Naive thymus-derived CD4-positive, alpha-beta T cell (primary cell): Measurements from ENCODE around the gene ANKRD39. TPM values are rescaled to one million over a fixed set of nuclear protein-coding genes. Genes with fewer than 3 reads are reported as not detected.

ENCODE experiments used
- ATAC-seq: fragments of 150-1000 bp; cut with Tn5 transposase; 2 replicates; pipeline ENCODE4 v1.10.0; 2021; ENCODE audit warnings: mild to moderate bottlenecking, moderate library complexity
- CTCF ChIA-PET: fragments of 350-600 bp; sonication (Branson Sonifier 250); formaldehyde crosslinking; loops from one replicate; lab custom pipeline; 2021; ENCODE audit warnings: antibody characterized with exemption; lab: Charles Lee
- POLR2A ChIA-PET: fragments of 350-600 bp; sonication (Branson Sonifier 250); formaldehyde crosslinking; loops from one replicate; lab custom pipeline; 2021; ENCODE audit warnings: antibody characterized with exemption, inconsistent platforms; lab: Charles Lee
- DNase-seq, 9 donors: peaks; one replicate each; pipeline versions ENCODE4 v3.0.0 to v3.0.0-alpha.2; 2020 to 2022; ENCODE audit warnings: mixed read lengths in 1 of 9
- H3K27ac ChIP-seq: one replicate; pipeline ENCODE4 v1.7.0; 2013; ENCODE audit warnings: mild to moderate bottlenecking, low read depth, low read length, moderate library complexity
- H3K27me3 ChIP-seq, 2 donors: one replicate each; pipeline ENCODE4 v1.7.0; 2013; ENCODE audit warnings: low read length in 2 of 2, mild to moderate bottlenecking in 2 of 2, moderate library complexity in 2 of 2; ENCODE audit not compliant: control insufficient read depth in 2 of 2, insufficient read depth in 2 of 2
- H3K36me3 ChIP-seq, 3 experiments: 1 replicate in 2 of 3; 2 replicates in 1 of 3; pipeline ENCODE4 v1.7.0; 2013; ENCODE audit warnings: low read length in 3 of 3, mild to moderate bottlenecking in 3 of 3, moderate library complexity in 1 of 3; ENCODE audit not compliant: insufficient read depth in 3 of 3, control insufficient read depth in 2 of 3
- H3K4me1 ChIP-seq, 2 donors: one replicate each; pipeline ENCODE4 v1.7.0; 2013; ENCODE audit warnings: low read length in 2 of 2, mild to moderate bottlenecking in 2 of 2, moderate library complexity in 1 of 2; ENCODE audit not compliant: control insufficient read depth in 2 of 2, insufficient read depth in 2 of 2
- H3K4me3 ChIP-seq: 2 replicates; pipeline ENCODE4 v1.7.0; 2013; ENCODE audit warnings: mild to moderate bottlenecking, low read length
- H3K9me3 ChIP-seq, 3 experiments: 1 replicate in 2 of 3; 2 replicates in 1 of 3; pipeline ENCODE4 v1.7.0; 2013; ENCODE audit warnings: low read length in 3 of 3; ENCODE audit not compliant: control insufficient read depth in 2 of 3
- H3K27ac Mint-ChIP-seq, 9 donors: one replicate each; pipeline ENCODE4 v1.8.0; 2020 to 2022; ENCODE audit warnings: mixed read lengths in 9 of 9, mild to moderate bottlenecking in 8 of 9, moderate library complexity in 5 of 9, inconsistent platforms in 2 of 9
- H3K27me3 Mint-ChIP-seq, 5 donors: one replicate each; pipeline ENCODE4 v1.8.0; 2021 to 2022; ENCODE audit warnings: mixed read lengths in 5 of 5, mild to moderate bottlenecking in 1 of 5
- H3K36me3 Mint-ChIP-seq, 5 donors: one replicate each; pipeline ENCODE4 v1.8.0; 2020 to 2022; ENCODE audit warnings: mixed read lengths in 5 of 5, mild to moderate bottlenecking in 3 of 5, inconsistent platforms in 1 of 5
- H3K4me1 Mint-ChIP-seq, 7 donors: one replicate each; pipeline ENCODE4 v1.8.0; 2020 to 2022; ENCODE audit warnings: mixed read lengths in 7 of 7, mild to moderate bottlenecking in 3 of 7, inconsistent platforms in 1 of 7
- H3K4me3 Mint-ChIP-seq, 10 donors: one replicate each; pipeline ENCODE4 v1.8.0; 2020 to 2022; ENCODE audit warnings: mild to moderate bottlenecking in 10 of 10, mixed read lengths in 10 of 10, moderate library complexity in 6 of 10, inconsistent platforms in 2 of 10
- H3K9me3 Mint-ChIP-seq, 11 donors: one replicate each; pipeline ENCODE4 v1.8.0; 2020 to 2022; ENCODE audit warnings: mixed read lengths in 11 of 11, mild to moderate bottlenecking in 4 of 11, inconsistent platforms in 1 of 11, moderate library complexity in 1 of 11
- intact Hi-C, 2 donors: fragments of 100-400 bp; cut with micrococcal nuclease; formaldehyde crosslinking; loops; one replicate each; pipeline ENCODE4 v1.15.1; 2023
- polyA plus RNA-seq, 2 donors: library from polyadenylated mRNA; unstranded; fragments of 300-500 nt; fragmentation: Illumina TruSeq; gene quantifications; one replicate each; pipeline ENCODE4 v1.2.3, GENCODE V29; 2021
- total RNA-seq, 6 experiments: library from RNA in 5 of 6; stranded (reverse) in 5 of 6; gene quantifications; 1 replicate in 5 of 6; 2 replicates in 1 of 6; pipeline ENCODE4 v1.2.3 and lab custom pipeline; 2021 to 2026

The ANKRD39 gene
- total and polyA plus RNA-seq, 7 experiments from 2014 or later: 12.0 to 38.4 (median 16.4) TPM

DNA sequence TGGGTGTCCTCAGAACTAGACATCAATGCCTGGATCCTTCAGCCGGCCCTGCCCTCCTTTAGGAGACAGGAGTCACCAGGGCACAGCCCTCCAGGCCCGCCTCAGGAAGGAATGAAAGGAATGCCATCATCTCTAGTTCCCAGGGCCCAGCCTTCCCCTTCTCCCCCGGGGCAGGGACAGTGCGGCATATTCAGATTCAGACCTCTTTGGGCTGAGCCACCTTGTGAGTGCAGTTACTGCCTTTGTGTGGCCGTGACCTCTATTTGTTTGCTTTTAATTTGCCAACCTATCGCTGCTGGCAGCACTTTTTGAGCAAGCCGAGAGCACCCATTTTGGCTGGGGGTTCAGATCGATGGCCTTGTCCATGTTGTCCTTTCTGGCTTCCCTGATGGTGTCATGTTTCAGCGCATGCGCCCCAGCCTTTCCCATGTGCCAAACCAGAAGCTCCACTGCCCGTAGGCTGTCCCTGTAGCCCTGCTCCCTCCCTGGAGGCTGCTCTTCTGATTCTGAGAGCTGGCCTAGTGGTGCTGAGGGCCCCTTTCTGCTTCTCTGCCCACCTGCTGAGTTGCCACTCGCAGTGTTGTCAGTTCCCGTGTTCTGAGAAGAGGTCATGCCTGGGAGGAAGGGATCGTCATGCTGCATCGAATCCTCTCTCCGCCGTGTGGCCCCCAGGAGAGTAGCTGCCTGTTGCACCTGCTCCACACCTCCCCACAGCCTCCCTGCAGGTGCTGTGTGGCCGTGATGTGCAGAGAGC is 24.9 kb downstream of the ANKRD39 start:
- peaks cover 8 to 62% (median 17%) of the 10 kb centered on the region in 3 experiments for H3K36me3 ChIP-seq
- H3K4me1 ChIP-seq: no peaks in the 10 kb centered on the region
- H3K9me3 Mint-ChIP-seq: no peaks in the 10 kb centered on the region
- H3K27ac ChIP-seq: no peak overlapping the region
- no peak overlapping the region for H3K4me3 ChIP-seq
- POLR2A ChIA-PET: interaction anchor here (0.5 to 0.6 kb wide), 2 partner anchors 10 to 426 kb away, joined by 3 to 4 read pairs; no protein-coding TSS in a partner anchor
- peaks cover 0 to 3% (median under 1%) of the 10 kb centered on the region in 7 donors for H3K4me1 Mint-ChIP-seq
- intact Hi-C loops: no loop called here
- no peaks in the 10 kb centered on the region for H3K27me3 Mint-ChIP-seq
- H3K27me3 ChIP-seq: no peaks in the 10 kb centered on the region
- H3K36me3 Mint-ChIP-seq: peaks cover 12 to 37% (median 12%) of the 10 kb centered on the region in 5 donors
- ATAC-seq (no peak), DNase-seq (no peak)
- H3K4me3 Mint-ChIP-seq: no peak overlapping the region
- CTCF ChIA-PET: interaction anchor here (0.6 kb wide), 1 partner anchor 137 kb away, joined by 3 read pairs; no protein-coding TSS in a partner anchor
- H3K9me3 ChIP-seq: no peaks in the 10 kb centered on the region
- peak overlapping the region in 4 of 9 donors; percentile 25 to 62 (median 42) for H3K27ac Mint-ChIP-seq

DNA sequence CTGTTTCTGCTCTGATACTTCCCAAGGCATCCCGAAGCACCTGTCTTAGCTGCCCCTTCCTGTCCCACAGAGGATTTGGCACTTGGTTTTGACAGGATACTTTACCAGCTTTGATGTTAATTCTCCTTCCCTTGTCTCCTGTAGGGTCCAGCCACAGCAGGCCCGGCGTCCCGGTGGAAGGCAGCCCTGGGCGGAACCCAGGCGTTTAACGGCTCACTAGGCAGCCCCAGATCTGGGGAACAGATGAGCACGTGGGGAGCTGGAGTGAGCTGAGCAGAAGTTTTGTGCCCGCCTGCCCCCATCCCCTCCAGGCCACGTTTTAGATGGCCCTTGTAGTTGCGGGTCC is 25.4 kb downstream of the ANKRD39 start:
- peaks cover 8 to 68% (median 17%) of the 10 kb centered on the region in 3 experiments for H3K36me3 ChIP-seq
- intact Hi-C loops: no loop called here
- H3K4me3 Mint-ChIP-seq: no peak overlapping the region
- ATAC-seq (no peak), DNase-seq (no peak)
- CTCF ChIA-PET: interaction anchor here (0.6 kb wide), 1 partner anchor 138 kb away, joined by 3 read pairs; no protein-coding TSS in a partner anchor
- H3K4me3 ChIP-seq: no peak overlapping the region
- no peaks in the 10 kb centered on the region for H3K27me3 ChIP-seq
- peak overlapping the region in 1 of 9 donors; percentile 20 for H3K27ac Mint-ChIP-seq
- POLR2A ChIA-PET: no interaction called here
- H3K4me1 Mint-ChIP-seq: peaks cover 0 to 3% (median 0%) of the 10 kb centered on the region in 7 donors
- H3K27me3 Mint-ChIP-seq: no peaks in the 10 kb centered on the region
- H3K9me3 Mint-ChIP-seq: no peaks in the 10 kb centered on the region
- peaks cover 12 to 41% (median 12%) of the 10 kb centered on the region in 5 donors for H3K36me3 Mint-ChIP-seq
- no peaks in the 10 kb centered on the region for H3K4me1 ChIP-seq
- no peaks in the 10 kb centered on the region for H3K9me3 ChIP-seq
- no peak overlapping the region for H3K27ac ChIP-seq

DNA sequence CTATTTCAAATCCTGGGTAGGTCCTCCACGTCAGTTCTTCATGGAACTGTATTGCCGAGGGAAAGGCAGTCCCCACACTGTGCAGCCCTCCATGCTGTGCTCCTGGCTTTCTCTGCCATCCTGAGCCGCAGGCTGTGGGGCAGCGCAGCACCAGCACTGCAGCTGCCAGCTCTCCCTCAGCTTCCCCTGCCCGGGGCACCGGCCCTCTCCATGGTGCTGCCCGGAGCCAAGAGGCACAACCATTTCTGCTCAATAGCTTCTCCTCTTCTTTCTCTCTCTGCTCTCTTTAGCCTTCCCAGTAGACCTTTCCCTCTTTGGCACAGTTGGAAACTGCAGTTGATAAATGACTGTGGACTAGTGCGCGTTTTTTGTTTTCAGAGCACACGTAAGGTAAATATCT is 26.1 kb downstream of the ANKRD39 start:
- Histone ChIP-seq H3K9me3 (no peaks in the 10 kb centered on the region), H3K4me3 (no peak overlapping the region), H3K27ac (no peak overlapping the region), H3K4me1 (no peaks in the 10 kb centered on the region), H3K27me3 (no peaks in the 10 kb centered on the region), H3K36me3 (peaks cover 8 to 74% (median 17%) of the 10 kb centered on the region in 3 experiments)
- POLR2A ChIA-PET: interaction anchor here (1.2 kb wide), 1 partner anchor 15 kb away, joined by 6 read pairs; the partner anchor contains the start of gene CNNM3
- H3K4me1 Mint-ChIP-seq: peaks cover 0 to 3% (median 0%) of the 10 kb centered on the region in 7 donors
- CTCF ChIA-PET: no interaction called here
- DNase-seq (no peak), ATAC-seq (no peak)
- H3K4me3 Mint-ChIP-seq: no peak overlapping the region
- H3K9me3 Mint-ChIP-seq: no peaks in the 10 kb centered on the region
- peak overlapping the region in 3 of 9 donors; percentile 28 to 59 (median 32) for H3K27ac Mint-ChIP-seq
- intact Hi-C loops: no loop called here
- H3K36me3 Mint-ChIP-seq: peaks cover 12 to 41% (median 12%) of the 10 kb centered on the region in 5 donors
- H3K27me3 Mint-ChIP-seq: no peaks in the 10 kb centered on the region

DNA sequence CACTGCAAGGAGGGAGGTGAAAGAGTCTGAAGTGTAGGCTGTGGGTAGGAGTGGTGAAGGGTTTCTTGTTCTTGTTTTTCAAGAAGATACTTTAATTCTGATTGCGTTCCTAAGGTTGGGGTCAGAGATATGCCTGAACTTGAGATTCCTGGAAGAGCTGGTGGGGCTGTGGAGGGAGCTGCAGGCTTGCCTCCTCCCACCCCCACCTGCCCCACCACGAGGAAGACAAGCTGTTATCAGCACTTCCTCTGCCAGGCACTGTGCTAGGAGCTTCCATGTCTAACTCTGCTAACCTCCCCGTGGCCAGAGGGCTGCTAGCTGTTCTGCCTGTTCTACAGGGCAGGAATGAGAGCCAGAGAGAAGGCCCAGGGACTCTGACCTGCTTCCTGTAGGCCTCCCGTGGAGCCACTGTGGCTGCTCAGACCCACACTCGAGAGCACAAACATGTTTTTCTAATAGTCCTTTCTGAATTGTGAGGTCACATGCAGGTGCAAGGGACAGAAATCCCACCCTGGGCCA is 27.7 kb downstream of the ANKRD39 start:
- Mint-ChIP-seq H3K4me1 (peaks cover 0 to 3% (median 0%) of the 10 kb centered on the region in 7 donors), H3K36me3 (peaks cover 12 to 45% (median 16%) of the 10 kb centered on the region in 5 donors), H3K27me3 (no peaks in the 10 kb centered on the region), H3K9me3 (no peaks in the 10 kb centered on the region), H3K4me3 (no peak overlapping the region), H3K27ac (peak overlapping the region in 5 of 9 donors; percentile 25 to 67 (median 44))
- H3K4me3 ChIP-seq: no peak overlapping the region
- H3K27ac ChIP-seq: no peak overlapping the region
- CTCF ChIA-PET: no interaction called here
- DNase-seq (no peak), ATAC-seq (no peak)
- H3K27me3 ChIP-seq: no peaks in the 10 kb centered on the region
- no peaks in the 10 kb centered on the region for H3K4me1 ChIP-seq
- no peaks in the 10 kb centered on the region for H3K9me3 ChIP-seq
- POLR2A ChIA-PET: no interaction called here
- intact Hi-C loops: no loop called here
- peaks cover 8 to 87% (median 17%) of the 10 kb centered on the region in 3 experiments for H3K36me3 ChIP-seq

DNA sequence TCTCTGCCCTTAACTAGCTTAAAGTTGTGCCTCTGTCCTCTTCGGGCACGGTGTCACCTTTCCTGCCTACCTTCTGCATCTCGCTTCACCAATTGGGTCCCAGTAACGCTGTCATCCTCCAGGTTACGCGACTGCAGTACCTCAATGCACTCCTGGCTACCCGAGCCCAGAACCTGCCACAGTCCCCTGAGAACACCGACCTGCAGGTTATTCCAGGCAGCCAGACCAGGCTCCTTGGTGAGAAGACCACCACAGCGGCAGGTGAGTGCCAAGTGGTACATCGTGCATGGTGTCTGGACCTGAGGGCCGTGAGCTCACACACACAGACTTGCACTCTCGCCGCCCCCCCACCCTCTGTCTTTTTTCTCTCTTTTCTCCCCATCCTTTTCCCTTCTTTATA is 28.9 kb downstream of the ANKRD39 start:
- ChIA-PET CTCF (no interaction called here), POLR2A (no interaction called here)
- Mint-ChIP-seq H3K9me3 (no peaks in the 10 kb centered on the region), H3K27ac (no peak overlapping the region), H3K4me1 (peaks cover 0 to 9% (median 4%) of the 10 kb centered on the region in 7 donors), H3K27me3 (no peaks in the 10 kb centered on the region), H3K36me3 (peaks cover 12 to 45% (median 16%) of the 10 kb centered on the region in 5 donors), H3K4me3 (no peak overlapping the region)
- H3K4me1 ChIP-seq: no peaks in the 10 kb centered on the region
- H3K27me3 ChIP-seq: no peaks in the 10 kb centered on the region
- H3K9me3 ChIP-seq: no peaks in the 10 kb centered on the region
- H3K36me3 ChIP-seq: peaks cover 8 to 97% (median 17%) of the 10 kb centered on the region in 3 experiments
- ATAC-seq (no peak), DNase-seq (no peak)
- no peak overlapping the region for H3K4me3 ChIP-seq
- intact Hi-C loops: no loop called here
- no peak overlapping the region for H3K27ac ChIP-seq

DNA sequence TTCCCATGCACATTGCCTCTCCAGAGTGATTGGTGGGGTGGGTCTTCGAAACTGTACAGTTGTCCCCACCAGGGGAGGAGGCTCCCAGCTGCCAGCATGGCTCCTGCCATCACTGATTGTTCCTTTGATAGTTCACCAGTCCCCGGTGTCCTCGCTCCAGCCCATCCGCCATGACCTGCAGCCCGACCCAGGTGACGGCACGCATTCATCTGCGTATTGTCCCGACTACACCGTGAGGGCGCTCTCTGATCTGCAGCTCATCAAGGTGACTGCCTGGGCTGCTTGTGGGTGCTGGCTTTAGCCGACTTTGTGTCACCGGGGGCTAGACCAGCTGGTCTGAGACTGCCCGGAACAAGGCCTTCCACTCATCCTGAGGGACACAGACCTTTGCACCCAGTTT is 29.4 kb downstream of the ANKRD39 start:
- Mint-ChIP-seq H3K27ac (peak overlapping the region in 1 of 9 donors; percentile 16), H3K36me3 (peaks cover 12 to 42% (median 16%) of the 10 kb centered on the region in 5 donors), H3K27me3 (no peaks in the 10 kb centered on the region), H3K4me3 (no peak overlapping the region), H3K9me3 (no peaks in the 10 kb centered on the region), H3K4me1 (peaks cover 0 to 9% (median 6%) of the 10 kb centered on the region in 7 donors)
- H3K4me3 ChIP-seq: no peak overlapping the region
- peaks cover 8 to 95% (median 17%) of the 10 kb centered on the region in 3 experiments for H3K36me3 ChIP-seq
- H3K4me1 ChIP-seq: no peaks in the 10 kb centered on the region
- H3K27ac ChIP-seq: no peak overlapping the region
- intact Hi-C loops: no loop called here
- no peaks in the 10 kb centered on the region for H3K9me3 ChIP-seq
- no peak for DNase-seq
- ATAC-seq: no peak
- H3K27me3 ChIP-seq: no peaks in the 10 kb centered on the region
- ChIA-PET CTCF (no interaction called here), POLR2A (no interaction called here)
